GM18508 (cell line): Measurements from ENCODE around the gene SCN9A.
"Not testable (repeated sequence)": the region's sequence is repeated elsewhere in the genome, so short reads cannot be mapped to it uniquely, and the experiment has no call there.

Source experiments
- ATAC-seq: cut with Tn5 transposase; IDR thresholded peaks from one replicate; pipeline ENCODE4 v1.9.1; 2021; ENCODE audit warnings: moderate number of reproducible peaks; ENCODE audit not compliant: insufficient read depth, unreplicated experiment

SCN9A gene

DNA sequence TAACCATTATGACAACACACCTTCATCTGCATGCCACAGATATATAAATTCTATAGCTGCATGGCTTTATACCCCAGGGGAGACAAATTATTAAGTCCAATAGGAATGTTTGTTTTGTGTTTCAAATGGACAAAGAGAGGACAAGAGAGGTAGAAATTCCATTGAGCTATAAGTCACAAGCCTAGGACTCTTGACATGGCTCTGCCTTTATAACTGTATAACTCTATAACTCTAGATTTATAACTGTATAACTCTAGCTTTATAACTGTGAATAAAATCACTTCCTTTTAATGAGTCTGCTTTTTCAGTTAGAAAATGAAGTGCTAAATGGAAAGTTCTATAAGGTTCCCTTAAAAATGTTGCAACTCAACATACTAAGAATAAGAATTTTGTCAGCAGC is 106.4 kb downstream of the SCN9A start:
- no peak for ATAC-seq

- ATAC-seq: no peak
Measured at GRCh38 chr2:166257859-166258258, 117.9 kb downstream of the SCN9A start.

- ATAC-seq: no peak
Measured at GRCh38 chr2:166256896-166257295, 118.8 kb downstream of the SCN9A start.

DNA sequence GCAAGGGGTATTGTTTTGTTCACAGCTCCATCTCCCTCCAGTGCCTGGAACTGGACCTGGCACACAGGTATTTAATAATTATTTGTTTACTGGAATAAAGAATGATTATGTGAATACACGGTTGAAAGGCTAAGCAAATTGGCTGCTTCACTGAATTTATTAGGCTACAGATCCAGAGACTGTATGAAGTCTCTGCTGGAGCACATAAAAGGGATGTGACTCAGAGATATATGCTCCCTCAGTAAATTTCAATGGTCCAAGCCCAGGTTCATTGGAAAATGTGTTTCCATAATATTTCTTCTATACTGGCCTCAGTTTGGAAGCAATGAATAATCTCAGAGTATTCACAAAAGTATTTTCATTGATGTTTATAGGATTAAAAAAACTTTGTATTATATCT is 126.4 kb downstream of the SCN9A start:
- no peak for ATAC-seq

DNA sequence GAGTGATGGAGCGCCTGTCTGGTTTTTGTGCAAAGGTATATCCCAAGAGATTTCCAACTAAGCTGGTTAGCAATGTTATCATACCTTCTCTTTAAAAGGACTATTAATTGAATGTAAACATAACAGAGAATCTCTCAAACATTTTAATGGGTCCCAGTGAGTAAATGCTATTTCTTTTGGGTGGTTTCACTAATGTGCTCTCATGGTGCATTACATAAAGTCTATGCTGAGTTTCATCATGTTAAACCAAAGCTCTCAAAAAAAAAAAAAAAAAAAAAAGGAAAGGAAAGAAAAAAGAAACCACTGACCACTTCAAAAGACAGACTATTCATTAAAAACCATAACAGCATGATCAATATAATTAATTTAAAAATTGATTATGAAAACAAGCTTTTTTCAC is 128.8 kb downstream of the SCN9A start:
- no peak for ATAC-seq

GRCh38 chr2:166242309-166242708 is 133.4 kb downstream of the SCN9A start:
- ATAC-seq: no peak

DNA sequence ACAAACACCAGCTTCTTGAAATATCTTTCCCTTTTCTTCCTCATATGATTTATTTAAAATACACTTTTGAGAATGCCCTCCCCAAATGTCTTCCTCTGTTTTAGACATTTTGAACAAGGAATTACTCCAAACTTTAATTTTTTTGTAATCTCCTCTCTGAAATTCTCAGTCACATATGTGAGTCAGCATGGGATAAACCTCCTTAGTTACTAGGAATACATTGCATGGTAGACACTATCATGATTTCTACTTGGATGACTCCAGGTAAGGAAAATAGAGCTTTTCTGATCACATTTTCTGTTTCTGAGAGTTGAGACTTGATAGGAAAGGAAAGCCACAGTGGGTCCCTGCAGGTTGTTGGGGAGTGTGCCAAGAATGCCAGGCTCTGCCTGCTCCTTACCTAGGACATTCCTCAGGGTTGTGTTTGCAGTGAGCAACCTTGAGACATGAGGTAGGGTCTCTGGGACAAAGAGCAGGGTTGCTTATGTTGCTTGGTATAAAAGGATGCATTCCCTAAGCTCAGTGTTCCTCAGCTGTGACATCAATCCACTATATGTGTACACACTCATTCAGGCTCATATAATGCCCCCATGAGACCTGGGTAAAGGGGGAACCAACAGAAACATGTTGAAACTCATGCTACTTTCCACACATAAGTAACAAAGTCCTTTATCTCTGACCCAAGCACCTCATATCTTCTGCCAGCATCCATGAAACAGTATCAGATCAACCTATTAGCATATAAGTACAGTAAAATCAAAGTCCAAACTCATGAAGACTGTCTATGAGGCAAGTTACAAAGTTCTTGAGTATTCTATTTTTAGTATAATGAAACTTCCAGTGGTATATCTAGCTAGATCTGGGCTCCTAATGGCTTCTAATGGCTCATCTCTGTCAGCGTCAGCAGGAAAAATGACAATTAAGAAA is 135.1 kb downstream of the SCN9A start:
- no peak for ATAC-seq

GRCh38 chr2:166239548-166239947 is 136.2 kb downstream of the SCN9A start:
- ATAC-seq: no peak

DNA sequence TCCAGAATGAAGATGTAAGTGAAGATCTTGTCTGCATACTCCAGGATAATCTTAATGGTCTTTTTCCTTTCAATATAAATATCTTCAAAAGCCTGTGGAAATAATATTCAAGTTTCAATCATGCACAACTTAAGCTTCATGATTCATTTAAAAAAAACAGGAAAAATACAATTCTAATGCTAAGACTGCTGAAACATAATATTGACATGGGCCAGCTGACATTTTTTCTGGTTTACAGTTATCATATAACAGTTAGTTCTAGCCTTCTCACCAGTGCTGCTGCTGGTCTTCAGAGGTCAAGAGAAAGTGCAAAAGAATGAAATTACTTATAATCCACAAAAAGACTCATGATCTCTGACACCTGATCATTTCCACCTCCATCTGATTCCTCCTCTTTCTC is 137.6 kb downstream of the SCN9A start:
- ATAC-seq: no peak

GRCh38 chr2:166234112-166234846 is 141.5 kb downstream of the SCN9A start:
- ATAC-seq: no peak

GRCh38 chr2:166233244-166233643 is 142.5 kb downstream of the SCN9A start:
- no peak for ATAC-seq

DNA sequence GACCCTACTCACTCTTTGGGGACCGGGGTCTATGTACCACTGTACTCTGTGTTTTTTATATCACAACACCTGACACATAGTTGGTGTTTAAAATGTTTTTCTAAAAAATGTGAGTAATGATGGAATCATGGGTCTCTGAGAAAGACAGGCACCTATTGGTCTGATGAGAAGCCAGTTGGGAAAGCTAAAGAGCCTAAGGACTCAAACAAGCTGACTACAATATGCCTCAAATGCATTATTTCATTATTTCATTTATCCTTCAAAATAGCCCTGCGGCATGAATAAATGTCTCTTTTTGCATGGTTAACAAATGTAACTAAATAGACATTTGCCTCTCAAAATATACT is 145.0 kb downstream of the SCN9A start:
- ATAC-seq: no peak

DNA sequence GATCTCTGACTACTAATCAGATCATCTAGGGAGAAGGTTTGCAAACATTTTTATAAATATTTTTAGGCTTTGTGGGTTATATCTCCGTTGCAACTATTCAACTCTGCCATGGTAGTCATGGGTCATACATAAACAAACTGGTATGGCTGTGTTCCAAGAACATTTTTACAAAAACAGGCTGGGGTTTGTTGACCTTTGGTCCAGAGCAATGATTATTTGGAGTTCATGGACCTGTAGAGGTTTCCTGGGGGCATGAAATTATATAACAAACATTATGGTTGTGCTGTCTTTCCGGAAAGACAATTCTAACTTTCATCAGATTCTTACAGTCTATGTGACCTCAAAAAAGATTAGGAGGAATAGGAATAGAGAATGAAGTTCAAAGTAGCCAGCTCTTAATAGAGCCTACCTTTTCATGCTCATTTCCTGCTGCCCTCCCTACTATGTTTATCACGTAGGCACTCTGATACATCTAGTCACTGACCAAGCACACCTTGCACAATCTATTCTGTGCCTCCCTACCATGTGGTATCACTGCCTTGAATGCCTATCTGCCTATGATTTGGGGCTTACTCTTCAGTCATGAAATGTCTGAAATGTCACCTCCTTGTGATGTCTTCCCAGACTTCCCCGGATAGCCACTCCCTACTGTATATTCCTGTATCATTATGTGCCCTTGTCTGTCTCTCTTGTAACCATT is 145.6 kb downstream of the SCN9A start:
- ATAC-seq: no peak

GRCh38 chr2:166229678-166230023 is 146.1 kb downstream of the SCN9A start:
- no peak for ATAC-seq

- no peak for ATAC-seq
Measured at GRCh38 chr2:166224197-166224596, 151.5 kb downstream of the SCN9A start.

- no peak for ATAC-seq
Measured at GRCh38 chr2:166223298-166223697, 152.4 kb downstream of the SCN9A start.

- no peak for ATAC-seq
Measured at GRCh38 chr2:166211079-166211478, 164.7 kb downstream of the SCN9A start.

DNA sequence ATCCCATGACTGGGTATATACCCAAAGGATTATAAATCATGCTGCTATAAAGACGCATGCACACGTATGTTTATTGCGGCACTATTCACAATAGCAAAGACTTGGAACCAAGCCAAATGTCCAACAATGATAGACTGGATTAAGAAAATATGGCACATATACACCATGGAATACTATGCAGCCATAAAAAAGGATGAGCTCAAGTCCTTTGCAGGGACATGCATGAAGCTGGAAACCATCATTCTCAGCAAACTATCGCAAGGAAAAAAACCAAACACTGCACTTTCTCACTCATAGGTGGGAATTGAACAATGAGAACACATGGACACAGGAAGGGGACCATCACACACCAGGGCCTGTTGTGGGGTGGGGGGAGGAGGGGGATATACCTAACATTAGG is 165.8 kb downstream of the SCN9A start:
- ATAC-seq: not testable (repeated sequence)

DNA sequence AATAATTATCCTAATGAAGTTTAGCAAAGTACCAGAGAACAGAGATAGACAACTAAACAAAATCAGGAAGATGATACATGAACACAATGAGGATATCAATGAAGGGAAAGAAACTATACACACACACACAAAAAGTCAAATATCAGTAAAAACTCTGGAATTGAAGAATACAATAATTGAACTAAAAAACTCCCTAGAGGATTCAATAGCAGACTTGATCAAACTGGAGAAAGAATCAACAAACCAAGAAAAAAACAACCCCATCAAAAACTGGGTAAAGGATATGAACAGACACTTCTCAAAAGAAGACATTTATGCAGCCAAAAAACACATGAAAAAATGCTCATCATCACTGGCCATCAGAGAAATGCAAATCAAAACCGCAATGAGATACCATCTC is 166.4 kb downstream of the SCN9A start:
- not testable (repeated sequence) for ATAC-seq

DNA sequence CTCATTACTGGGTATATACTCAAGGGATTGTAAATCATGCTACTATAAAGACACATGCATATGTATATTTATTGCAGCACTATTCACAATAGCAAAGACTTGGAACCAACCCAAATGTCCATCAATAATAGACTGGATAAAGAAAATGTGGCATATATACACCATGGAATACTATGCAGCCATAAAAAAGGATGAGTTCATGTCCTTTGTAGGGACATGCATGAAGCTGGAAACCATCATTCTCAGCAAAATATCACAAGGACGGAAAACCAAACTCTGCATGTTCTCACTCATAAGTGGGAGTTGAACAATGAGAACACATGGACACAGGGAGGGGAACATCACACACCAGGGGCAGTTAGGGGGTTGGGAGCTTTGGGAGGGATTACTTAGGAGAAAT is 169.6 kb downstream of the SCN9A start:
- ATAC-seq: not testable (repeated sequence)

GRCh38 chr2:166202778-166203177 is 173.0 kb downstream of the SCN9A start:
- no peak for ATAC-seq
